ENCODE results near the gene ZNF30.

DNA sequence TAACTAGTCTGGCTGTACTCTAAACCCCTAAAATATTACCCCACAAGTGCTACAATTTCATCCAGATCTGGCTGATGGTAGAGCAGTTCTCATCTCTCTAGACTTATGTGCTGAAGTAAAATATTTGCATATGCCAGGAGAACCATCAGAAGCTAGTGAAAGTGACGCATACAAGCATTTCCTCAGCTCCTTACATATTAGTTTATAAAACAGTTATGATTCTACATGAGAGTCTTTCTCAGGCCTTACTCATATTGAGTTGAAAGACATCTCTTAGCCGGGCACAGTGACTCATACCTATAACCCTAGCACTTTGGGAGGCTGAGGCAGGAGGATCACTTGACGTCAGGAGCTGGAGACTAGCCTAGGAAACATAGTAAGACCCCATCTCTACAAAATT, 15.9 kb upstream of the ZNF30 start:
- TF ChIP-seq CTCF (conservative IDR thresholded peaks at IDR 0.05 in 1 of 2, IDR thresholded peaks at IDR 0.05 in 1 of 2; ENCODE audit: low read depth in 1 of 2, low read length in 2 of 2) (no peak), EZH2 (IDR thresholded peaks at IDR 0.05; ENCODE audit: low read length, missing control alignments) (no peak)
